CD4-positive, alpha-beta T cell (primary cell): ENCODE data around the gene TCF3. TPM values are rescaled to one million over a fixed set of nuclear protein-coding genes. Genes with fewer than 3 reads are reported as not detected.

Experiments used
- ATAC-seq: fragments of 200-7000 bp; cut with Tn5 transposase; one replicate; pipeline ENCODE4 v1.10.0; 2022; ENCODE audit warnings: mild to moderate bottlenecking; ENCODE audit not compliant: poor library complexity
- CTCF ChIA-PET: fragments of 350-600 bp; sonication (Branson Sonifier 250); formaldehyde crosslinking; loops from one replicate; lab custom pipeline; 2021; ENCODE audit warnings: antibody characterized with exemption, inconsistent platforms; lab: Charles Lee
- POLR2A ChIA-PET: fragments of 350-600 bp; sonication (Branson Sonifier 250); formaldehyde crosslinking; loops from one replicate; lab custom pipeline; 2021; ENCODE audit warnings: antibody characterized with exemption, inconsistent platforms; lab: Charles Lee
- DNase-seq, 14 experiments: peaks; one replicate each; pipeline ENCODE4 v3.0.0-alpha.2; 2013 to 2020; ENCODE audit warnings: mixed read lengths in 2 of 14
- H3K27ac ChIP-seq, 2 donors: one replicate each; pipeline versions ENCODE4 v1.5.1 to v1.7.0; 2013; ENCODE audit warnings: low read length in 2 of 2, low read depth in 1 of 2, mild to moderate bottlenecking in 1 of 2
- H3K27me3 ChIP-seq, 2 experiments: 1 replicate in 1 of 2; 2 replicates in 1 of 2; pipeline versions ENCODE4 v1.6.1 to v1.7.0; 2013; ENCODE audit warnings: low read length in 2 of 2, control low read depth in 1 of 2, mild to moderate bottlenecking in 1 of 2, moderate library complexity in 1 of 2; ENCODE audit not compliant: insufficient read depth in 2 of 2, control insufficient read depth in 1 of 2
- H3K36me3 ChIP-seq: one replicate; pipeline ENCODE4 v1.6.1; 2013; ENCODE audit warnings: low read length, control low read depth; ENCODE audit not compliant: insufficient read depth
- H3K4me1 ChIP-seq: one replicate; pipeline ENCODE4 v1.6.1; 2013; ENCODE audit warnings: low read length, control low read depth; ENCODE audit not compliant: insufficient read depth
- H3K4me3 ChIP-seq: one replicate; pipeline ENCODE4 v1.5.1; 2013; ENCODE audit warnings: mild to moderate bottlenecking, low read length, moderate library complexity
- H3K9me3 ChIP-seq, 2 experiments: 1 replicate in 1 of 2; 2 replicates in 1 of 2; pipeline versions ENCODE4 v1.6.1 to v1.7.0; 2013; ENCODE audit warnings: low read length in 2 of 2, mild to moderate bottlenecking in 2 of 2, control low read depth in 1 of 2, moderate library complexity in 1 of 2; ENCODE audit not compliant: control insufficient read depth in 1 of 2, insufficient read depth in 1 of 2
- H3K27ac Mint-ChIP-seq: one replicate; pipeline ENCODE4 v1.8.0; 2020; ENCODE audit warnings: mixed read lengths
- H3K27me3 Mint-ChIP-seq: one replicate; pipeline ENCODE4 v1.8.0; 2021; ENCODE audit warnings: mixed read lengths
- H3K36me3 Mint-ChIP-seq: one replicate; pipeline ENCODE4 v1.8.0; 2021; ENCODE audit warnings: low read depth, mixed read lengths
- H3K4me1 Mint-ChIP-seq: one replicate; pipeline ENCODE4 v1.8.0; 2021; ENCODE audit warnings: low read depth, mixed read lengths
- H3K4me3 Mint-ChIP-seq: one replicate; pipeline ENCODE4 v1.8.0; 2020; ENCODE audit warnings: mild to moderate bottlenecking, mixed read lengths
- H3K9me3 Mint-ChIP-seq: one replicate; pipeline ENCODE4 v1.8.0; 2020; ENCODE audit warnings: mixed read lengths
- intact Hi-C, 2 experiments: fragments of 100-400 bp; cut with DNase I in 1 of 2; cut with micrococcal nuclease in 1 of 2; formaldehyde crosslinking; loops; one replicate each; pipeline versions ENCODE4 v1.15.1 to v1.9.0; 2023 to 2025; cut with DNase I, micrococcal nuclease
- total RNA-seq, 174 experiments: library from RNA in 2 of 174; stranded (reverse) in 2 of 174; gene quantifications; one replicate each; pipeline ENCODE4 v1.2.3 and lab custom pipeline; 2021 to 2026
- TF ChIP-seq, protein P1 (sequence below): fragments of 200-600 bp; IDR thresholded peaks from one replicate; pipeline ENCODE4 v1.8.0; 2022; ENCODE audit warnings: antibody characterized with exemption, mild to moderate bottlenecking

The TCF3 gene
- total RNA-seq, 2 experiments from 2014 or later: 51.2 to 52.2 TPM

DNA sequence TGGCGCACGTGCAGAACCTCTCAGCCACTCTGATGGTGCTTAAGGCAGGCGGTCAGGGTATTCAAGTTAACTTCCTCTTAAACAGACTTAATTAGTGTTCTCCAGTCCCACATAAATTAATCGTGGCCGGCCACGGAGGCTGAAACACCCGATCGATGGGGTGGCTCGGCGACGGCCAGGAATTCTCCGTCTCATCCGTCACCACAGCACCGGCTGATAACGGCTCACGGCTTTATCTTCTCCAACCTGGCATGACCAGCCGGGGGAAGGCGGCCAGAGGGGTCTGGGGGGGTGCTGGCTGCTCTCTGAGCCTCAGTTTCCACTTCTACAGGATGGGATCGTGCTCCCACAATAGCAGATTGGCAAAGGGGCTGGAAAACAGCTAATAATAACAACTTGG is 32.6 kb upstream of the TCF3 start:
- Histone ChIP-seq H3K9me3 (peaks cover 0 to 21% of the 10 kb centered on the region in 2 experiments), H3K36me3 (no peaks in the 10 kb centered on the region), H3K4me3 (no peak overlapping the region), H3K4me1 (no peaks in the 10 kb centered on the region), H3K27me3 (peaks cover 14 to 20% of the 10 kb centered on the region in 2 experiments), H3K27ac (no peak overlapping the region)
- H3K27me3 Mint-ChIP-seq: peaks cover 40% of the 10 kb centered on the region
- ChIA-PET CTCF (no interaction called here), POLR2A (no interaction called here)
- DNase-seq (no peak), ATAC-seq (no peak)
- no peaks in the 10 kb centered on the region for H3K36me3 Mint-ChIP-seq
- TF ChIP-seq, protein P1, sequence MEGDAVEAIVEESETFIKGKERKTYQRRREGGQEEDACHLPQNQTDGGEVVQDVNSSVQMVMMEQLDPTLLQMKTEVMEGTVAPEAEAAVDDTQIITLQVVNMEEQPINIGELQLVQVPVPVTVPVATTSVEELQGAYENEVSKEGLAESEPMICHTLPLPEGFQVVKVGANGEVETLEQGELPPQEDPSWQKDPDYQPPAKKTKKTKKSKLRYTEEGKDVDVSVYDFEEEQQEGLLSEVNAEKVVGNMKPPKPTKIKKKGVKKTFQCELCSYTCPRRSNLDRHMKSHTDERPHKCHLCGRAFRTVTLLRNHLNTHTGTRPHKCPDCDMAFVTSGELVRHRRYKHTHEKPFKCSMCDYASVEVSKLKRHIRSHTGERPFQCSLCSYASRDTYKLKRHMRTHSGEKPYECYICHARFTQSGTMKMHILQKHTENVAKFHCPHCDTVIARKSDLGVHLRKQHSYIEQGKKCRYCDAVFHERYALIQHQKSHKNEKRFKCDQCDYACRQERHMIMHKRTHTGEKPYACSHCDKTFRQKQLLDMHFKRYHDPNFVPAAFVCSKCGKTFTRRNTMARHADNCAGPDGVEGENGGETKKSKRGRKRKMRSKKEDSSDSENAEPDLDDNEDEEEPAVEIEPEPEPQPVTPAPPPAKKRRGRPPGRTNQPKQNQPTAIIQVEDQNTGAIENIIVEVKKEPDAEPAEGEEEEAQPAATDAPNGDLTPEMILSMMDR: no peak
- no peak overlapping the region for H3K4me3 Mint-ChIP-seq
- H3K9me3 Mint-ChIP-seq: no peaks in the 10 kb centered on the region
- intact Hi-C loops: no loop called here
- H3K4me1 Mint-ChIP-seq: no peaks in the 10 kb centered on the region
- H3K27ac Mint-ChIP-seq: no peak overlapping the region

DNA sequence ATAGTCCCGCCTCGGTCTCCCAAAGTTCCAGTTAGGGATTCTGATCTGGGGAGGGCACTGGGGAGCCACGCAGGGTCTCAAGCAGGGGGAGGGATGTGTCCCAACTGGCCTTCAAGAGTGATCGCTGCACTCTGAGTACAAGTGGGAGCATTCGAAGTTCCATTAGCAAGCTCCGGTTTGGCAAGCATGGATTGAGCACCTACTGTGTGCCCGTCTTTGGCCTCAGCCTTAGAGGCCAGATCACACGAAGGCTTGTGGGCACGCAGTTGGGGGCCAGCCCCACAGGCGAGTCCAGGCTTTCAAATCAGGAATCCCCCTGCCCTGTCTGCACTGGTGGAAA is 32.1 kb upstream of the TCF3 start:
- Mint-ChIP-seq H3K36me3 (no peaks in the 10 kb centered on the region), H3K4me1 (no peaks in the 10 kb centered on the region), H3K27me3 (peaks cover 41% of the 10 kb centered on the region), H3K4me3 (no peak overlapping the region), H3K27ac (no peak overlapping the region), H3K9me3 (no peaks in the 10 kb centered on the region)
- H3K27me3 ChIP-seq: peaks cover 14 to 20% of the 10 kb centered on the region in 2 experiments
- H3K36me3 ChIP-seq: no peaks in the 10 kb centered on the region
- no peak overlapping the region for H3K4me3 ChIP-seq
- no peak overlapping the region for H3K27ac ChIP-seq
- TF ChIP-seq, protein P1: no peak
- peaks cover 0 to 21% of the 10 kb centered on the region in 2 experiments for H3K9me3 ChIP-seq
- intact Hi-C loops: no loop called here
- no peaks in the 10 kb centered on the region for H3K4me1 ChIP-seq
- CTCF ChIA-PET: no interaction called here
- POLR2A ChIA-PET: no interaction called here
- no peak for ATAC-seq
- no peak for DNase-seq

DNA sequence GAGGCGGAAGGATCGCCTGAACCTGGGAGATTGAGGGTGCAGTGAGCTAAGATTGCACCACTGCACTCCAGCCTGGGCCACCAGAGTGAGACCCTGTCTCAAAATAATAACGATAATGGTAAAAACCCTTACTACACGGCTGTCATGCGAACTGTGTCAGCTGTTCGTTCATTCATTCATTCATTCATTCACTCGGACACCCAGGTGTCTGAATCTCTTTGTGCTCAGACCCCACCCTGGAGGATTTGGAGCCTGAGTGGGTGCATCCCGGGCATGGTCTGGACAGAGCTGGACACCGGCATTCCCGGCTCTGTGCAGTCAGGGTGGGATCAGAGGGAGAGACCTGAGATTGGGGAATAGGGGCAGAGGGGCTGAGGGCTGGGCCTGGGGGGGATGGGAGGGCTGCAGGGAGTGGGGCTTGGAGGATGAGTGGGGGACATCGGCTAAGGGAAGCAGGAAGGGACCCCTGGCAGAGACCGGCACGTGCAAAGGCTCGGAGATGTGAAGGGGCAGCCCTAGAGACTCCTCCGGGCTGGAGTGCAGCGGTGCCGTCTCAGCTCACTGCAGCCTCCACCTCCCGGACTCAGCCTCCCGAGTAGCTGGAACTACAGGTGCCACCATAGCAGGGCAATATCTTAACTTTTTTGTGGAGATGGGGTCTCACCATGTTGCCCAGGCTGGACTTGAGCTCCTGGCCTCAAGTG is 31.6 kb upstream of the TCF3 start:
- ChIA-PET CTCF (no interaction called here), POLR2A (no interaction called here)
- Histone ChIP-seq H3K27me3 (peaks cover 17 to 22% of the 10 kb centered on the region in 2 experiments), H3K27ac (no peak overlapping the region), H3K4me3 (no peak overlapping the region), H3K4me1 (no peaks in the 10 kb centered on the region), H3K9me3 (peaks cover 0 to 21% of the 10 kb centered on the region in 2 experiments), H3K36me3 (no peaks in the 10 kb centered on the region)
- Mint-ChIP-seq H3K27ac (no peak overlapping the region), H3K4me1 (no peaks in the 10 kb centered on the region), H3K9me3 (no peaks in the 10 kb centered on the region), H3K36me3 (no peaks in the 10 kb centered on the region), H3K4me3 (no peak overlapping the region), H3K27me3 (peaks cover 45% of the 10 kb centered on the region)
- DNase-seq: no peak
- intact Hi-C loops: no loop called here
- TF ChIP-seq, protein P1: no peak
- no peak for ATAC-seq
